BJ (cell line): ENCODE results near the gene NADK2. TPM values are rescaled to one million over a fixed set of nuclear protein-coding genes. Genes with fewer than 3 reads are reported as not detected.

Source experiments
- CTCF ChIA-PET: fragments of 350-600 bp; formaldehyde crosslinking; extraction: SDS; loops from one replicate; lab custom pipeline; 2021; ENCODE audit warnings: antibody characterized with exemption, inconsistent platforms; lab: Yijun Ruan, JAX
- POLR2A ChIA-PET: fragments of 300-600 bp; sonication (Branson Sonifier 250); formaldehyde crosslinking; extraction: SDS; loops from one replicate; lab custom pipeline; 2021; ENCODE audit warnings: antibody characterized with exemption; lab: Charles Lee
- DNase-seq: peaks from one replicate; pipeline ENCODE4 v3.0.0-alpha.2; 2011; ENCODE audit warnings: low read depth
- H3K27me3 ChIP-seq: 2 replicates; pipeline ENCODE4 v1.6.0; 2011; ENCODE audit warnings: low read length; ENCODE audit not compliant: control insufficient read depth, insufficient read depth
- H3K36me3 ChIP-seq: 2 replicates; pipeline ENCODE4 v1.5.1; 2011; ENCODE audit warnings: low read length; ENCODE audit not compliant: control insufficient read depth, insufficient read depth
- H3K4me3 ChIP-seq: 2 replicates; pipeline ENCODE4 v1.5.1; 2011; ENCODE audit warnings: low read depth, mild to moderate bottlenecking, control low read depth, low read length
- polyA plus RNA-seq: library from polyadenylated mRNA; depleted of rRNA; stranded (reverse); fragments of >200 nt; gene quantifications from 2 replicates; pipeline ENCODE4 v1.2.3, GENCODE V29; 2011
- TF ChIP-seq, protein P1 (sequence below): IDR thresholded peaks from 2 replicates; pipeline ENCODE4 v1.5.1; 2011; ENCODE audit warnings: low read depth, mild to moderate bottlenecking, control low read depth, inconsistent platforms, low read length, moderate library complexity; ENCODE audit not compliant: insufficient read depth

NADK2 gene
- polyA plus RNA-seq, 1 experiment, result 7.2 TPM

DNA sequence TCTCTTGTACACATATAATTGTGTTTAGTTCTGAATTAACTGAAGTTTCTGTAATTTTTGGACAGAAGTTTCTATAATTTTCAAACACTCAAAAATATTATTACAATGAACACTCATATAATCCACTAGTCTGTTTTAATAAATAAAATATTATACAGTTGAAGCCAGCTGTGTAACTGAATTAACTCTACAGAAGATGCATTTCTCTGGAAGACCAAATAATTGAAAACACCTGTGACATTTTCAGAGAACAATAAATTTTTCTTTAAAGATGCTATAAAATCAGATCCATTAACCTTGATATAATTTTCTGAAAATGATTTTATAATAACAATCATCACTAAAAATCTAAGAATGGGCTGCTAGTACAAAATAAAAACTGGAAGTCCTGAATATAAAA lies 14.7 kb downstream of the NADK2 start:
- CTCF ChIA-PET, result interaction anchor here (1.2 to 1.7 kb wide), 2 partner anchors 11 to 15 kb away, joined by 4 to 5 read pairs; partner anchors contain the start of gene NADK2

DNA sequence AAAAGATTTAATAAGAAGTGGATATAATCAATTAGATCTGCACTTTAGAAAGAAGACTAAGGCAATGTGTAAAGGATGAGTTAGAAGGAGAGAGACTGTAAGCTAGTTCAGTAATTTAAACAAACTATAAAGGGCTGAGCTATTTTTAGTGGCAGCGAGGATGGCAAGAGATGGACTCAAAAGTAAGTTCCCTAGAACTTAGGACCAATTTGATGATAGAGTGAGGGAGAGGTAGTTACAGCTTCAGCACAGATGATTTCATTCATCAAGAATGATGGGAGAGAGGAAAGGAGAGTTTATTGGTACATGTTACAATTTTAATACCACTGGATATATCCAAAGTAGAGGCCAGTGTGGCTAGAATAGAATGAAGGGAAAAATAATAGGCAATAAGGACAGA lies 19.1 kb downstream of the NADK2 start:
- ChIA-PET POLR2A (interaction anchor here (0.6 kb wide), 1 partner anchor 396 kb away, joined by 5 read pairs; no protein-coding TSS in a partner anchor), CTCF (no interaction called here)
- no peak overlapping the region for H3K4me3 ChIP-seq
- TF ChIP-seq, protein P1, sequence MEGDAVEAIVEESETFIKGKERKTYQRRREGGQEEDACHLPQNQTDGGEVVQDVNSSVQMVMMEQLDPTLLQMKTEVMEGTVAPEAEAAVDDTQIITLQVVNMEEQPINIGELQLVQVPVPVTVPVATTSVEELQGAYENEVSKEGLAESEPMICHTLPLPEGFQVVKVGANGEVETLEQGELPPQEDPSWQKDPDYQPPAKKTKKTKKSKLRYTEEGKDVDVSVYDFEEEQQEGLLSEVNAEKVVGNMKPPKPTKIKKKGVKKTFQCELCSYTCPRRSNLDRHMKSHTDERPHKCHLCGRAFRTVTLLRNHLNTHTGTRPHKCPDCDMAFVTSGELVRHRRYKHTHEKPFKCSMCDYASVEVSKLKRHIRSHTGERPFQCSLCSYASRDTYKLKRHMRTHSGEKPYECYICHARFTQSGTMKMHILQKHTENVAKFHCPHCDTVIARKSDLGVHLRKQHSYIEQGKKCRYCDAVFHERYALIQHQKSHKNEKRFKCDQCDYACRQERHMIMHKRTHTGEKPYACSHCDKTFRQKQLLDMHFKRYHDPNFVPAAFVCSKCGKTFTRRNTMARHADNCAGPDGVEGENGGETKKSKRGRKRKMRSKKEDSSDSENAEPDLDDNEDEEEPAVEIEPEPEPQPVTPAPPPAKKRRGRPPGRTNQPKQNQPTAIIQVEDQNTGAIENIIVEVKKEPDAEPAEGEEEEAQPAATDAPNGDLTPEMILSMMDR, result no peak
- no peaks in the 10 kb centered on the region for H3K27me3 ChIP-seq
- peaks cover 4% of the 10 kb centered on the region; the same call in 1 of the 2 replicates for H3K36me3 ChIP-seq
- no peak for DNase-seq

More for the DNA sequence above, 14.7 kb downstream of the NADK2 start:
- DNase-seq, result no peak
- H3K36me3 ChIP-seq, result no peaks in the 10 kb centered on the region
- POLR2A ChIA-PET, result no interaction called here
- no peak overlapping the region for H3K4me3 ChIP-seq
- TF ChIP-seq, protein P1, result no peak
- H3K27me3 ChIP-seq, result no peaks in the 10 kb centered on the region

DNA sequence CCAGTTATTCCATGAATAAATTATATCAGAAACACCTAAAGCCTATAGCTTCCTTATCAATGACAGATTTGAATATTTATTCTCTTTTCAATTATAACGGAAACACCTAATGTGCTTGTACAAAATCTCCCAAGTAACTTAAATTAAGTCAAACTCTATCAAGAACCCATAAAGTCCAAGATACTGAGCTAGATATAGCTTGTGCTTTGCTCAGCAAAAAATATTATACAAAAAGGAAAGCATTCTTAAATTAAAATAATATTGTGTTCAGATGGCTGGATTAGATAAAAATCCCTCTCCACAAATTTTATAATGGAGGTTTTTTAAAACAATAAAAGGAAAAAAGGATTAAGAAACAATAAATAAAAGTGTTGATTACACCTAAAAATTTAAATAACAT lies 23.7 kb downstream of the NADK2 start:
- POLR2A ChIA-PET, result no interaction called here
- peaks cover 4% of the 10 kb centered on the region; the same call in 1 of the 2 replicates for H3K36me3 ChIP-seq
- no peaks in the 10 kb centered on the region for H3K27me3 ChIP-seq
- TF ChIP-seq, protein P1, result no peak
- DNase-seq, result no peak
- CTCF ChIA-PET, result interaction anchor here (1.1 to 1.3 kb wide), 3 partner anchors 15 to 87 kb away, joined by 3 to 5 read pairs (median 4); no protein-coding TSS in a partner anchor
- no peak overlapping the region for H3K4me3 ChIP-seq

DNA sequence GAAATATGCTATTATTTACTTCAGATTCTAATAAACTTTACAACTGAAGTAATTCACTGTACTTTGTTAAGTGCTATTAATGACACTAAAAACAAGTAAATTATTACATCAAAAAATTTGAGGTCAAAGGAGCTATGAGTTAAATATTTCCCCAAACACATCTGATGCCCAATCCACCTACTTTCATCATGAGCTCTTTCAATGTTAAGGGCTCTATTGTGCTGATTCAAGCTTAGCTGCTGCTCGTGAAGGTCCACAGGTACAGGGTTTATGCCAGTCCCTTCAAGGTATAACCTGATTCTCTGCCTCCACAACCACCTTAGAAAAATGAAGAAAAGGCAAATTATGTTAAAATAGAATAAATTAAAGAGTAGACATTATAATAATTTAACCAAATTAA lies 24.2 kb downstream of the NADK2 start:
- ChIA-PET POLR2A (no interaction called here), CTCF (interaction anchor here (1.1 to 1.3 kb wide), 2 partner anchors 47 to 88 kb away, joined by 3 to 4 read pairs; no protein-coding TSS in a partner anchor)
- no peaks in the 10 kb centered on the region for H3K27me3 ChIP-seq
- no peak for DNase-seq
- H3K36me3 ChIP-seq, result peaks cover 4% of the 10 kb centered on the region; the same call in 1 of the 2 replicates
- TF ChIP-seq, protein P1, result no peak
- H3K4me3 ChIP-seq, result no peak overlapping the region

DNA sequence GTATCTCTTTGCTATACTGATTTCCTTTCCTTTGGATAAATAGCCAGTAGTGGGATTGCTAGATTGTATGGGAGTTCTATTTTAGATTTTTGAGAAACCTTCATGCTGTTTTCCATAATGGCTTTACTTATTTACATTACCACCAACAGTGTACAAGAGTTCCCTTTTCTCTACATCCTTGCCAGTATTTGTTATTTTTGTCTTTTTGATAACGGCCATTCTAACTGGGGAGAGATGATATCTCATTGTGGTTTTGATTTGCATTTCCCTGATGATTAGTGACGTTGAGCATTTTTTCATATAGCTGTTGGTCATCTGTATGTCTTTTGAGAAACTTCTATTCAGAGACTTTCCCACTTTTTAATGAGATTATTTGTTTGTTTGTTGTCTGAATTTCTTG lies 25.8 kb downstream of the NADK2 start:
- CTCF ChIA-PET, result no interaction called here
- Histone ChIP-seq H3K27me3 (no peaks in the 10 kb centered on the region), H3K4me3 (no peak overlapping the region), H3K36me3 (peaks cover 3% of the 10 kb centered on the region; the same call in 1 of the 2 replicates)
- DNase-seq, result no peak
- POLR2A ChIA-PET, result no interaction called here
- TF ChIP-seq, protein P1, result no peak
